ENCODE measurements around the gene TNRC6A.

Gene TNRC6A

DNA sequence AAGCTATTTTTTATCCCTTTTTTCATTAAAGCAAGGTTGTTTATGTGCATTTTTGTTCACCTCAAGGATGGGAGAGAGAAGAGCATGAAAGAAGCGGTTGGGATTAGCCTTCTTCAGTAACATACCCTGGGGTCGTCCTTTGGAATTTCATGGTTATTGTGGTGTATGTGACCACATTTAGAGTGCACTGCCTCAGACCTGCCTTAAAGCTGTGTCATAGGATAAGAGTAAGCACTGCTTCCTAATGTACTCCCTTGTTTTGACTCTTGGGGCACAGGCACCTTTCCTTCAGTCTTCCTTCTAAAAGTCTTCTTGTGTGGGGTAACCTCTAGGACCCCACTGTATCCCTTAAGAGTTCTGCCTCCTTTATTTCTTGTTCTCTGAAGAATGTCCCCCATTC lies 28.9 kb downstream of the TNRC6A start:
- Histone ChIP-seq H3K27ac (ENCODE audit: low read depth, low read length) (no peak overlapping the region), H3K27me3 (ENCODE audit: control insufficient read depth, insufficient read depth, low read length) (no peaks in the 10 kb centered on the region), H3K4me1 (ENCODE audit: control insufficient read depth, insufficient read depth, low read length) (peaks cover 23% of the 10 kb centered on the region), H3K9ac (ENCODE audit: low read depth, low read length) (no peak overlapping the region), H3K4me3 (ENCODE audit: low read depth, low read length) (no peak overlapping the region), H3K36me3 (ENCODE audit: control insufficient read depth, insufficient read depth, low read length) (peaks cover 66% of the 10 kb centered on the region), H3K9me3 (ENCODE audit: control insufficient read depth, insufficient read depth, low read length) (no peaks in the 10 kb centered on the region)

- Histone ChIP-seq H3K27ac (ENCODE audit: low read depth, low read length) (no peak overlapping the region), H3K9ac (ENCODE audit: low read depth, low read length) (no peak overlapping the region), H3K9me3 (ENCODE audit: control insufficient read depth, insufficient read depth, low read length) (no peaks in the 10 kb centered on the region), H3K4me3 (ENCODE audit: low read depth, low read length) (no peak overlapping the region), H3K4me1 (ENCODE audit: control insufficient read depth, insufficient read depth, low read length) (peaks cover 17% of the 10 kb centered on the region), H3K27me3 (ENCODE audit: control insufficient read depth, insufficient read depth, low read length) (no peaks in the 10 kb centered on the region), H3K36me3 (ENCODE audit: control insufficient read depth, insufficient read depth, low read length) (peaks cover 67% of the 10 kb centered on the region)
These were observed 29.6 kb downstream of the TNRC6A start for GRCh38 chr16:24759006-24759405.

DNA sequence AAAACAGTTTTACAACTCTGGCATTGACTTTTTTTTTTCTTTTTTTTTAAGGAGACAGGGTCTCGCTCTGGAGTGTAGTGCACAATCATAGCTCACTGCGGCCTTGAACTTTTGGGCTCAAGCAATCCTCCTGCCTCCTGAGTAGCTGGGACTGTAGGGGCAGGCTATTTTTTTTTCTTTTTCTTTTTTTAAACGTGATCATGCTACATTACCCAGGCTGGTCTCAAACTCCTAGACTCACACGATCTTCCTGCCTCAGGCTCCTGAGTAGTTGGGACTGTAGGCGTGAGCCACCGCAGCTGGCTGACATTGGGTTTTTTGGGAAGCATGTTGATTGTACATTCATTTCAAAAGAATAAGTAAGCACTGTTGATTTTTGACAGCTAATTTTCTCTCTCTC lies 32.1 kb downstream of the TNRC6A start:
- H3K9me3 ChIP-seq (ENCODE audit: control insufficient read depth, insufficient read depth, low read length): no peaks in the 10 kb centered on the region
- H3K4me3 ChIP-seq (ENCODE audit: low read depth, low read length): no peak overlapping the region
- no peaks in the 10 kb centered on the region for H3K27me3 ChIP-seq (ENCODE audit: control insufficient read depth, insufficient read depth, low read length)
- peaks cover 9% of the 10 kb centered on the region for H3K4me1 ChIP-seq (ENCODE audit: control insufficient read depth, insufficient read depth, low read length)
- peaks cover 91% of the 10 kb centered on the region for H3K36me3 ChIP-seq (ENCODE audit: control insufficient read depth, insufficient read depth, low read length)
- H3K9ac ChIP-seq (ENCODE audit: low read depth, low read length): no peak overlapping the region
- H3K27ac ChIP-seq (ENCODE audit: low read depth, low read length): no peak overlapping the region

DNA sequence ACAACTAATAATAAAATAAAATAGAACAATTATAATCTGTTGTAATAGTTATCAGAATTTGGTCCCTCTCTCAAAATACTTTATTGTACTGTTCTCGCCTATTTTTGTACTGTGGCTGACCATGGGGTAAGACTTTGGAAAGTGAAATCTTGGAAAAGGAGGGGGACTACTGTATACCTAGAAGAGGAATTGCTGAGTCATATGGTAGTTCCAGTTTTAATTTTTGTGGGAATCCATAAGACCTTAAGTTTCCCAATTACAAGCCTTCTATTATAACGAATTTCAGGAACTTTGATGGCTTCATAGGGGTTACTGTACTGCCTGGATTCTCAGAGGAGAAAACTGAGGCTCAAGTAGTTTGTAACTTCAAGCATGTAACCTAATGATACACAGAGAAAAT lies 35.5 kb downstream of the TNRC6A start:
- Histone ChIP-seq H3K27me3 (ENCODE audit: control insufficient read depth, insufficient read depth, low read length) (no peaks in the 10 kb centered on the region), H3K9me3 (ENCODE audit: control insufficient read depth, insufficient read depth, low read length) (no peaks in the 10 kb centered on the region), H3K9ac (ENCODE audit: low read depth, low read length) (no peak overlapping the region), H3K27ac (ENCODE audit: low read depth, low read length) (no peak overlapping the region), H3K4me1 (ENCODE audit: control insufficient read depth, insufficient read depth, low read length) (peaks cover 26% of the 10 kb centered on the region), H3K36me3 (ENCODE audit: control insufficient read depth, insufficient read depth, low read length) (peaks cover 80% of the 10 kb centered on the region), H3K4me3 (ENCODE audit: low read depth, low read length) (no peak overlapping the region)

DNA sequence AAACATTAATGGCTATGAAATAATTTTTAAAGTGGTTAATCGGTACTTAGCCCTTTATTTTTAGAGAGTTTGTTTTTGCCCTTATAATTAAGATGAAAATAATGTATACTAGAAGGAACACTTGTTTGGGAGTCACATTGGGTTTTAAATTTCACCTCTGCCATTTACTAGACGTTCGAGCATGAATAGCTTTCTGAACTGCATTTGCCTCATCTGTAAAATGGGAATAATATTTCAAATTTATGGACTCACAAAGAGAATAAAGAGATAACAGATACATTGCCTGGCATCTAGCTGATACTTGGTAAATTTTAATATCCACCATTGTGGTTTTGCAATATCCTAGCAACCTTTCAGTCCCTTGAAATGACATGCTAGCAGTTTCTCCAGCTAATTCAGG lies 36.6 kb downstream of the TNRC6A start:
- Histone ChIP-seq H3K9ac (ENCODE audit: low read depth, low read length) (no peak overlapping the region), H3K27me3 (ENCODE audit: control insufficient read depth, insufficient read depth, low read length) (no peaks in the 10 kb centered on the region), H3K27ac (ENCODE audit: low read depth, low read length) (no peak overlapping the region), H3K36me3 (ENCODE audit: control insufficient read depth, insufficient read depth, low read length) (peaks cover 76% of the 10 kb centered on the region), H3K9me3 (ENCODE audit: control insufficient read depth, insufficient read depth, low read length) (no peaks in the 10 kb centered on the region), H3K4me1 (ENCODE audit: control insufficient read depth, insufficient read depth, low read length) (peaks cover 37% of the 10 kb centered on the region), H3K4me3 (ENCODE audit: low read depth, low read length) (no peak overlapping the region)

GRCh38 chr16:24769806-24770205 lies 40.4 kb downstream of the TNRC6A start:
- peak overlapping the region; percentile 2 for H3K27ac ChIP-seq (ENCODE audit: low read depth, low read length)

DNA sequence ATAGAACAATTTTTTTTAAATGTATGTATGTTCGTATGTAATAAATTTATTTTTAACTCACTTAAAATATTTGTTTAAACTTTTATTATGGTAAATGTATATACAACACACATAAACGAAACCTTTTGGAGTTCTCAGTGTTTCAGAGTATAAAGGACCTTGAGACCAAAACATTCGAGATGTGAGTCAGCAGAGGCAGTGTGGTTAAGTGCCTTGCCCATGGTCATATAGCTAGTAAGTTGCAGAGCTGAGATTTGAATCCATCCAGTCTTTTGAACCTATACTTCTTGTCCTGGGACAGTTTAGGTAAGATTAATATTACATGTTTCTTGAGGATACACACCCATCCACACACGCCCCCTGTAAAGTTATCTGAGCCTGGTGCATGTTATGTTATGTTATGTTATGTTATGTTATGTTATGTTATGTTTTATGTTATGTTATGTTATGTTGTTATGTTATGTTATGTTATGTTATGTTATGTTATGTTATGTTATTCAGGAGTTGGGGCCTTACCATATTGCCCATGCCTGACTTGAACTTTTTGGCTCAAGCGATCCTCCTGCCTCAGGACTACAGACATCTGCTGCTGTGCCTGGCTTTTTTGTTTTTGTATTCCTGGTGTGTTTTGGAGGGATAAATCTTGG lies 41.8 kb downstream of the TNRC6A start:
- Histone ChIP-seq H3K4me3 (ENCODE audit: low read depth, low read length) (no peak overlapping the region), H3K9me3 (ENCODE audit: control insufficient read depth, insufficient read depth, low read length) (no peaks in the 10 kb centered on the region), H3K36me3 (ENCODE audit: control insufficient read depth, insufficient read depth, low read length) (peaks cover 70% of the 10 kb centered on the region), H3K27me3 (ENCODE audit: control insufficient read depth, insufficient read depth, low read length) (no peaks in the 10 kb centered on the region), H3K4me1 (ENCODE audit: control insufficient read depth, insufficient read depth, low read length) (peaks cover 38% of the 10 kb centered on the region), H3K27ac (ENCODE audit: low read depth, low read length) (no peak overlapping the region), H3K9ac (ENCODE audit: low read depth, low read length) (no peak overlapping the region)

More at GRCh38 chr16:24769806-24770205, 40.4 kb downstream of the TNRC6A start:
- Histone ChIP-seq H3K4me3 (ENCODE audit: low read depth, low read length) (no peak overlapping the region), H3K36me3 (ENCODE audit: control insufficient read depth, insufficient read depth, low read length) (peaks cover 70% of the 10 kb centered on the region), H3K4me1 (ENCODE audit: control insufficient read depth, insufficient read depth, low read length) (peaks cover 41% of the 10 kb centered on the region), H3K9ac (ENCODE audit: low read depth, low read length) (no peak overlapping the region), H3K9me3 (ENCODE audit: control insufficient read depth, insufficient read depth, low read length) (no peaks in the 10 kb centered on the region), H3K27me3 (ENCODE audit: control insufficient read depth, insufficient read depth, low read length) (no peaks in the 10 kb centered on the region)

GRCh38 chr16:24771779-24772157 lies 42.3 kb downstream of the TNRC6A start:
- Histone ChIP-seq H3K9ac (ENCODE audit: low read depth, low read length) (no peak overlapping the region), H3K4me3 (ENCODE audit: low read depth, low read length) (no peak overlapping the region), H3K4me1 (ENCODE audit: control insufficient read depth, insufficient read depth, low read length) (peaks cover 38% of the 10 kb centered on the region), H3K36me3 (ENCODE audit: control insufficient read depth, insufficient read depth, low read length) (peaks cover 72% of the 10 kb centered on the region), H3K9me3 (ENCODE audit: control insufficient read depth, insufficient read depth, low read length) (no peaks in the 10 kb centered on the region), H3K27ac (ENCODE audit: low read depth, low read length) (no peak overlapping the region), H3K27me3 (ENCODE audit: control insufficient read depth, insufficient read depth, low read length) (no peaks in the 10 kb centered on the region)

DNA sequence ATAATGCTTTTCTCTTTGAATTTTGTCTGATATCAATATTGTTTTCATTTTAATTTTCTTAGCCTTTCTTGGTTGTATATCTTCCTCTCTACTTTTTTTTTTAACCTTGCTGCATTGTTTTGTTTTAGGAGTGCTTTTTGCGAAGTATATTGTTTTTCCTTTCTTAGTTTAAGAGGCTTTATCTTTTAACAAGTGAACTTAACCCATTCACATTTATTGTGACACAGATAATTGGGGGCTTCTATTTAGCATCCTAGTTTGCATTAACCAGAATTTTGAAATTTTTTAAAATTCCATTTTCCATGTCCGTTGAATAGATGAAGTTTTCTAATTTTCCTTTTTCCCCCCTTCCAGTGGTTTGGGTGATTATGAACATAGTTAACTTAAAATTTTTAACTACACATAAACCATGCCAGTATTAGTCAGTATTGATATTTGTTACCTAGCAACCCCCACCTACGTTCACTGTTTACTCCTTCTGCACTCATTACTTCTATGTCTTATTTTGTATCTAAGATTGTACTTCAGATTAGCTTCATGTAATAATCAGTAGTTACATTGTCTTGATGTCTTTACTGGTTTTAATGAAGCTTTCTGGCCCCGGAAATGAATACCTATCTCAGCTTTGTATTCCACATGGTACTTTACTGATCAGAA lies 44.4 kb downstream of the TNRC6A start:
- no peaks in the 10 kb centered on the region for H3K27me3 ChIP-seq (ENCODE audit: control insufficient read depth, insufficient read depth, low read length)
- H3K36me3 ChIP-seq (ENCODE audit: control insufficient read depth, insufficient read depth, low read length): peaks cover 83% of the 10 kb centered on the region
- H3K4me1 ChIP-seq (ENCODE audit: control insufficient read depth, insufficient read depth, low read length): peaks cover 25% of the 10 kb centered on the region
- H3K4me3 ChIP-seq (ENCODE audit: low read depth, low read length): no peak overlapping the region
- no peak overlapping the region for H3K9ac ChIP-seq (ENCODE audit: low read depth, low read length)
- H3K9me3 ChIP-seq (ENCODE audit: control insufficient read depth, insufficient read depth, low read length): no peaks in the 10 kb centered on the region
- no peak overlapping the region for H3K27ac ChIP-seq (ENCODE audit: low read depth, low read length)

DNA sequence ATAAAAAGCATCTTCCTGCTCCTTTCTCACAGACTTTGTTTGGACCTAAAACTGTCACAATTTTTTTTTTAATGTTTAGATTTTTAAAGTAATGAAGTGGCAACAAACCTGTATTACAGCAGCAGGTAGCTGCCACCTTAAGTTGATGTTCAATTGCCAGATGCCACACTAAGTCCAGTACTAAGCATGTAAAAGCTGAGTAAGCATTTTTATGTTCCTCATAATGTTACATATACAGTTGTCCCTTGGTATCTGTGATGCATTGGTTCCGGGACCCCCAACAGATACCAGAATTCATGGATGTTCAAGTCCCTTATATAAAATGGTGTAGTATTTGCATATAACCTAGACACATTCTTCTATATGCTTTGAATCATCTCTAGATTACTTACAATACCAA lies 45.1 kb downstream of the TNRC6A start:
- H3K4me3 ChIP-seq (ENCODE audit: low read depth, low read length): no peak overlapping the region
- H3K4me1 ChIP-seq (ENCODE audit: control insufficient read depth, insufficient read depth, low read length): peaks cover 19% of the 10 kb centered on the region
- H3K9ac ChIP-seq (ENCODE audit: low read depth, low read length): no peak overlapping the region
- no peaks in the 10 kb centered on the region for H3K27me3 ChIP-seq (ENCODE audit: control insufficient read depth, insufficient read depth, low read length)
- no peak overlapping the region for H3K27ac ChIP-seq (ENCODE audit: low read depth, low read length)
- peaks cover 86% of the 10 kb centered on the region for H3K36me3 ChIP-seq (ENCODE audit: control insufficient read depth, insufficient read depth, low read length)
- no peaks in the 10 kb centered on the region for H3K9me3 ChIP-seq (ENCODE audit: control insufficient read depth, insufficient read depth, low read length)

DNA sequence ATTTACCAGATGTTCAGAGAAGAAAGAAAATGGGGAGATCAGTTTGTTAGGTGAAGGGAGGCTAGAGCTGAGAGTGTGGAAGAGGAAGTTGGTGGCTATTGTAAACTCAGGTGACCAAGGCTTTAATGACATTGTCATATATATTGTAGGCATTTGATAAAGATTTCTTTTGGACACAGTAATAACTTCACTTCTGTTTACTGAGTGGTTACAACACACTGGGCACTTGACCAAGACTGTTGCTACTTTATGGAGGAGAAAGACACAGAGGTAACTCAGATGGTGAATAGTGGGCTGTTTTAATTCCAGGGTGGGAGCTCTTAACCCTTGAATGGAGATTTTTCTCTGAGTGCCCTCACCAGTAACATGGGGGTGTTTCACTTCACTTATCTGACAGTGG lies 46.0 kb downstream of the TNRC6A start:
- Histone ChIP-seq H3K9me3 (ENCODE audit: control insufficient read depth, insufficient read depth, low read length) (no peaks in the 10 kb centered on the region), H3K9ac (ENCODE audit: low read depth, low read length) (no peak overlapping the region), H3K36me3 (ENCODE audit: control insufficient read depth, insufficient read depth, low read length) (peaks cover 92% of the 10 kb centered on the region), H3K4me1 (ENCODE audit: control insufficient read depth, insufficient read depth, low read length) (peaks cover 10% of the 10 kb centered on the region), H3K27ac (ENCODE audit: low read depth, low read length) (no peak overlapping the region), H3K27me3 (ENCODE audit: control insufficient read depth, insufficient read depth, low read length) (no peaks in the 10 kb centered on the region), H3K4me3 (ENCODE audit: low read depth, low read length) (no peak overlapping the region)
